COR-L47 (cell line): Measurements from ENCODE around the gene SAMD7.

Source experiments
- DNase-seq: peaks from one replicate; lab custom pipeline; 2025; lab: John Stamatoyannopoulos, UW

SAMD7 gene

DNA sequence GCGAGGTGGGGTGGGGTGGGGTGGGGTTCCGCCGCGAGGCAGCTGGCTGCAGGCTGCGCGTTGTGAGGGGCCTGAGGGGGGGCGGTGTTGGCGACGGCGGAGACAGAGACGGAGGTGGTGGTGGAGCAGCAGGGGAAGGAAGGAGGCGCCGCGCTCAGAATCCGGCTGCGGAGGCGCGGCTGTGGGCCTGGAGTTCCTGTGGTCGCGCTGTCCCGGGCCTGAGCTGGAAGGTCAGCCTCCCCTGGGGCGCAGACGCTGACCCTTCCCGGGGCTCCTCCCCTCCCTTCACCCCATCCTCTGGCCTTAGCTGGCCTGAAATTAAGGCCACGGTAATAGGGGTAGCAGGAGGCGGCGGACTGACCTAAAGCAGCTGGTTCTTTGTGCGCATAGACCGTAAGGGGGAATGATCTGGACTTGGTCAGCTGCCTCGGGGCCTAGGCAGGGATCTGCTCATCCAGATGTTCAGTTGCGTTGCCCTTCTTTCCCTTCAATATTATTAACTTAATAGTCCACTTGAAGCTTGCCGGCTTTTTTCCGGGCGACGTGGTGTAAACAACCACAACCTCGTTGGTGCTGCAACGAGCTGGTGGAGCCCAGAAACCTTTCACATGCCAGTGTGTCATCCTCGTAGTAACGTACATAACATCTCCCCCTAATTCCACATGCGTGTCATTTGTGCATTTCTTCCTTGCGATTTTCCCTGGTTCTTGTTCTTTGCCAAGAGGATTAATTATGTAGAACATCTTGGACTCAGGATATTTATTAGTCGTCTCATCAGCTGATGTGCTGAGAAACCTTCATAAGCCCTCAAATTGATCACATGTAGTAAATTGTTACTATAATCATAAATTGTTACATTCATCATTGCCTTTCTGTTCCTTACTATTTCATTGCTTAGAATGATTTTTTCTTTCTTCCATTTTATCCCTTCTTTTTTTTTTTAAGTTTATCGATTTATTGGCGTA lies 55.9 kb downstream of the SAMD7 start:
- peak; percentile 65 for DNase-seq

GRCh38 chr3:169968224-169968885 lies 57.0 kb downstream of the SAMD7 start:
- DNase-seq: no peak

GRCh38 chr3:169969174-169970095 lies 58.1 kb downstream of the SAMD7 start:
- no peak for DNase-seq

DNA sequence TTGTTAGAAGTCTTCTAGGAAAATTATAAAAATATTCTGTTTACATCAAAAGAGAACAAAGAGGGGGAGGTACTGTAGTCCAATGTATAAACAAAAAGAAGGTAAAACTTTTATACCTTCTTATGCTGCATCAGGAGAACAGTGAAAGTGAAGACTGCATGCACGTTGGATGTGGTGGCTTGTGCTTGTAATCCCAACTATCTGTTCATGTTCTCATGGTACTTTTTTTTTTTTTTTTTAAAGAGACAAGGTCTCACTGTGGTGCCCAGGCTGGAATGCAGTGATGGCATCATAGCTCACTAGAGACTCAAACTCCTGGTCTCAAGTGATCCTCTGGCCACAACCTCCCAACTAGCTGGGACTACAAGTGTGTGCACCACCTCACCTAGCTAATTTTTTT lies 59.5 kb downstream of the SAMD7 start:
- no peak for DNase-seq

DNA sequence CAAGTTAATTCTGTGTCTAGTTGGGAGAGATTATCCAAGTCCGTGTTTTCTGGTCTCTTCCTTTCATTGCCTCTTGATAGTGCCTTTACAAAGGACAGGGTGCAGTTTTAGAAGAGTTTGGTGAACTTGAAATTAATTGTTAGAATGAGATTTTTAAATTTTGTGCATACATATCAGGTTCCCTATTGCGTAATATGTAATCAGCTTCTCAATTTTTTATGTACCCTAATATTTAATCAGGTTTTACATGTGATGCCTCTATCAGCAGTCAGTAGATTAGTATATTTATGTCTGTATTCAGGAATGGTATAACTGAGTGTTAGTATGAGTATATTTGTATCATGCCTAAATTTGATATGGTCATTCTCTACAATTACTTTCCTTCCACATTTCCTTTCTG lies 60.1 kb downstream of the SAMD7 start:
- DNase-seq: no peak

GRCh38 chr3:169980055-169980454 lies 68.7 kb downstream of the SAMD7 start:
- no peak for DNase-seq

DNA sequence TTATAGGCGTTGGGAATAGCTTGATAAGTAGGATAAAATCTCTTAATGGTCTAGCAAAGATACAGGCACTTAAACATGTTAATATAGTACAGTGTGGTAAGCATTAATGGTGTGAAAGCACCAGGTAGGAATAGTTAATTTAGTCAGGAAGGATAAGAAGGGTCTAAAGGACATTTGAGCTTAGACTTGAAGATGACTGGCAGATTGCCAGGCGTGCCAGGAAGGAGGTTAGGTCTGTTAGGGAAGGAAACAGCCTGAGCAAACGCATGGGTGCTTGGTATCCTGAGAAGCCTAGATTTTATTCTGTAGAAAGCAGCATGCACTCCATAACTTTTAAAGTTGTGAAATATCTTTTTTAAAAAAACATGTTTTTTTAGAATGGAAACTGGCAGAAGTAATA lies 72.9 kb downstream of the SAMD7 start:
- DNase-seq: no peak
